ENCODE data around the gene KCNIP2.

The KCNIP2 gene

DNA sequence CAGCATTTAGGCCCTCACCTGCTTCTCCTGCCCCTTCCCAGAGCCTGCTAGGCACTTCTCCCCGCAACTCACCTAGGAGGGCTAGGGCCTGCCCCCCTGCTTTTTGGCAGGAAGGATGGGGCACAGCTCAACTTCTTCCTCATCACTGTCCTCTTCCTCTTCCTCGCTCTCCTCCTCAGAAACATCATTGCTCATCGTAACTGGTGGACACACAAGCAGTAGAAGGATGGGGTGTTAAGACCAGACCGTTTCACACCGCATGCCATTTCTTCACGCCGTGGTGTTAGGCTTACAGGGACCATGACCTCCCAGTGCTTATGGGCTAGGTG lies 62.0 kb downstream of the KCNIP2 start:
- no peak for DNase-seq

DNA sequence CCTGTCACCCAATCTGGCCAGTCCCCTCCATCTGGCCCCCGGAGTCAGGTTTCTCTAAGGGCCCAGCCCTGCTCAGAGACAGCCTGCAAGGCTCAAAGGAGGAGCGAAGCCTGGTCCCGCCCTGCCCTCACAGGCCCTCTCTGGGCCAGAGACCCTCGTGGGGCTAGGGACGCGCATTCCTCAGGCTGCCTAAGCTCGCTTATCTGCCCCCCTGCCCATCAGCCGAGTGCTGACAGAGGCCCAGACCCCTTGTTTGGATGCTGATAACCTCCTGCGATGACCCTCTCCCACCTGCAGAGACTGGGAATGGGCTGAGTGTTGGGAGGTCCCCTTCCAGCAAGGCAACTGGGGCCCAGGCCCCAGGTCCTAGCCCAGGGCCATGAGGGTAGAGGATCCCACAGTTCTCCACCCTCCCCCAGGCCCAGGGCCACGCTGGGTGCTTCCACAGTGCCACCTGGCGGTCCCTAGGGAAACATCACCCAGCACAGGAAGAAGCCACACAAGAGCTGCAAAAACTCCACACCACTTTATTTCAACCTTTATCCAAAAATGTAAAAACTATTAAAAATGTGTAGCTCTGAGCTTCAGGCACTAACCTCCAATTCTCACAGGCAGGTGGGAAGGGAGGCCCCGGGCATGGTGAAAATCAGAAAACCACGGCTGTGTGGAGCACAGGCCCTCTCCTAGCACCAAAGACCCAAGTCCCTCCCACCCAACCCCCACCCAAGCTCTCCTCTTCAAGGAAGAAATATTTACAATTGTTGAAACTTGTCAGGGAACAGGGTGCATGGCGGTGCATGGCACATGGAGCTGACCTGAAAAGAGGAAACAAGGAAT lies 62.6 kb downstream of the KCNIP2 start:
- no peak for DNase-seq

DNA sequence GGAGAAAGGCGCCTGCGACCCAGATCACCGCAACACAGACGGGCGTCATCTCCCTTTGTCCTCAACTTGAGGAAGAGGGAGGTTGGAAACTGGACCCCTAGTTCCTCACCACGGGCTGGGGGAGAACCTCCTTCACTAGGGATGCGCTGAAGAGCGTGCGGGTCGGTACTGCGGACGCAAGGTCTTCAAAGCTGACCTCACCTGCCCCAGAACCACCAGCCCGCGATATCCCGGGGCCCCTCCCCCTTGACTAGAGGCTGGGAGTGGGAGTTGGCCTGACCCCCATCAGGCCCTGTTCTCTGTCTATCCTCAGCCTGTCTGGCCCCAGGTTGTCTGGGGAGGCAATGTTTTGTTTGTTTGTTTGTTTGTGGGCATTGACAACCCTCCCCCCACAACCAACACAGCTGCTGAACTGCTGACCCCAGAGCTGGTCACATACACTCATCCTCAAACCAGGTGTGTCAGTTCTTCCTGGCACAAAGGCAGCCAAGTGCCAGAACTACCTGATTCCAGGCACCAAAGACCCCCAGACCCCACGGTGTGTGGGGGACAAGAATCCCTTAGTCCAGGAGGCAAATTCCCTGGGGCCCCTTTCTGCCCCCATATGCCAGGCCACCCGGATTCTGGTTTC lies 63.3 kb downstream of the KCNIP2 start:
- no peak for DNase-seq

DNA sequence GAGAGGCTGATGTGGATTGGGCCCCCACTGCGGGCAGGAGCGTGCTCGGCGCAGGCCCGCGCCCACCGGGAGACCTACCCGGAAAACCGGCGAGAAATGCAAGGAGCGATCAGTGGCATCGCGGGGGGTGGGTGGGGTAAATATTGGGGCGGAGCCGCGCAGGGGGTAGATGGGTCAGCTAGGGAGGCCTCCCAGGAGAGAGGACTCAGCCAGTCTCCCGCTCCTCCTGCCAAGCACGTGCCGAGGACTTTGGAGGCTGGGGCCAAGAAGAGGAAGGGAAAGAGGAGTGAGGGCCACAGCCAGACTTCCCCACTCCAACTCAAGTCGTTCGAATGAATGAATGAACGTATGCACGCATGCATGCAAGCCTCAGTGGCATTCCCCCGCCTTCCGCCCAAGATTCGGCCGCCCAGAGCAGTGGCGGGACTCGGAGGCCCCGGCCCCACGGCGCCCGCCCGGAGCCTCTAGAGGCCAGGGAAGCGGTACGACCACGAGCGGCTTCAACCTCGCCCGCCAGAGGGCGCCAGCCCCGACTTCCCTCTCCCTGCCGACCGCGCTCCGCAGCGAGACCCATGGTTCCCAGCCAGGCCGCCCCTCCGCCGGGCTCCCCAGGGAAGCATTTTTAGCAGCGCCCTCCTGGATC lies 63.9 kb downstream of the KCNIP2 start:
- DNase-seq, result no peak

DNA sequence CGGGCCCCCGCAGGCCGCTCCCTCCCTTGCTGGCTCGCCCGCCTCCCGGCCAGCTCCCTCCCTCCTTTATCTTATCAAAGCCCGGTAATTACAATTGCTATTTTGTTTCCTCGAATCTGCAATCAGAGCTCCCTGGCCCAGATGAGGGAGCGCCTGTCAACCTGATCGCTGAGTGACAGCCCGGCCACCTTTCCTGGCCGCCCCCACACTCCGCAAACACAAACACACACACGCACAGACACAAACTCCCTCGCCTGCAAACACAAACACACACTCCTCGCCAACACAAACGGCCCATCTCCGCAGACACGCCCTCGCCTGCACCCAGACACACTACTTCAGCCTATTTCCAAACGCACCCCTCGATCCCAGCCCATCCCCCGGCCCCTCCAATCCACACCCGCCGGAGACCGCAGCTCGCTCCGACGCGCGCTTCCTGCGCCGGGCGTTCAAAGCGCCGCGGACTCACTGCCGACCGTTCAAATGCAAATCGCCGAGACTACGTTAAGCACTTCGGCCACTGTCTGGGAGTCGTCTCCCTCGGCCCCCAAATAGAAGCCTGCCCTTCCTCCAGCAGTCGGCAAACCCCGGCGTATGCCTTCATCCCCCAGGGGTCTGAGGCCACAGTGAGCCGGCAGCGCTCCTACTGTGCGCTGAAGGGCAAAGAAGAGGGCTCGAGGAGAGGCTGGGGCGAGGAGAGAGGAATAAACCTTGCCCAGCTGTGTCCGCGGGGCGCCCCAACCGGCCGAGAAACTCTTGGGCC lies 64.6 kb downstream of the KCNIP2 start:
- no peak for DNase-seq

DNA sequence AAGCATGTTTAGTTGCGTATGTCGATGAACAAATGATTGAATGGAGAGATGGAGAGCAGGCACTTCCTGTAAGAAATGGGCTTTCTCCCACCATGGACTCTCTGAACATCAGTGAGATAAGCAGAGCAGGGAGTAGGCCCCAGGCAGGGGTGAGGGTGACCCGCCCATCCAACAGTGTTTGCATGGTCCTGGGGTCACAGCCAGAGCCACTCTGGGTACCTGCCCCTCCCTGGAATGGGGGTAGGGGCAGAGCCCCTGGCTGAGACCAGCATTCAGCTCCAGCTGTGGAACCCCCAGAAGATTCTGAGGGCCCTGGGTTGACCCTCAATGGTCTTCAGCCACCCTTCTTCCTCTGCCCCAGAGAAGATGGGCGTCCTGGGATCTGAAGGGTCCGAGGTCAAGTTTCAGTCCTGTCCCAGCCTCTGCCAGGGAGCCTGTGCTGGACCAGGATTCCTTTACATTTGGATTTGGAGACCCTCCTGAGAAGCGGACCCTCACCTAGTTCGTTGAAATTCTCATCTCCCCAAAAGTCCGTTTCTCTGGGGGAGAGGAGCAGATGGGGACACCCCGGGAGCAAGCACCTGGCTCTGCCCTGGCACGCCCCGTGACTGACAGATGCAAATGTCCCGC lies 65.3 kb downstream of the KCNIP2 start:
- no peak for DNase-seq

DNA sequence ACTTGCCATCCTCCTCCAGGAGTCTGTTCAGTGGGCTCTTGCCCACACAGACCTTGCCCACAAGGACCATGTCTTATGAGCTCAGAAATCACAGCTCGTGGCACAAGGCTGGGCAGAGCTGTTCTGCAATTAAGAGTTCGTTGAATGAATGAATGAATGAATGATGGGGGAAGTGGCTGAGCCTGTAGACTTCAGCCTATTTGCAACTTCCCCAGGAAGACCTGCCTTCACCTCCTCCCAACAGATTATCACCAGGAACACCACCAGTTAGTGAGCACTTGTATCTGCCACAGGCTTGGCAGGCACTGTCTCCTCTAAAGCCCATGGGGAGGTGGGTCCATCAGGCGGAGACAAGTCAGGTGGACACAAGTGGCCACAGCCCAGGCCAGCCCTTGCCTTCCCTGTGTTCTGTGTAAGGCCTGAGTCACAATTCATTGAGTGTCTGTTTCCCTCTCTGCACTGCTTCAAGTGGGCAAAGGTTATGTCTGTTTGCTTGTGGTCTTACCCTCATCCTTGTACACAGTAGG lies 65.9 kb downstream of the KCNIP2 start:
- DNase-seq, result no peak

DNA sequence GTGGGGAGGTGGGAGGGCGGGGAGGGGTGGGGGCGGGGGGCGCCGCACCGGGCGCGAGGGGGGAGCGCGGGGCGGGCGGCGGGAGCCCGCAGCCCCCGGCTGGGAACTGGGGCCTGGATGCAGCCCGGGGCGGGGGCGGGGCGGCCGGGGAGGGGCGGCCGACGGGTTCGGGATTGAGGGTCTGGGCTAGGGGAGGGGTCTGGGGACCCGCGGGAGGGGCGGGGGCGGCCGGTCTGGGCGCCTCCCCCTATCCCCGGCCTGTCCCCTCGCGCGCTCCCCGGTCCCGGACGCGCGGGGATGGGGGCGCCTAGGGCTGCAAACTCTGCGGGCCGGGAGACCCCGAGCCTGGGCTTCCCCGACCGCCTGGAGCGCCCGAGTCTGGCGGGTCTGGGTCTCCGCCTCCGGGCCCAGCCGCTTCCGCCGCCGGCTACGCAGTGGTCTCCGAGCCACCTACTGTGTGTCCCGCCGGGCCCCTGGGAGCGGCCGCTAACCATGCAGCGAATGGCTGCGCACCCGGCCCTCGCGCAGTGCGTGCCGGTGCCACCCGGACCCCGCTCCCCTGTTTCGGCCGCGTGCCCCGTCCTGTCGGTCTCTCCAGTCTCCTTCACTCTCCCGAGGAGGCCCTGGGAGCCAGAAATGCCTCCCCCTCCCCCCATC lies 67.3 kb downstream of the KCNIP2 start:
- DNase-seq, result no peak
